IPS-20b (cell line): ENCODE data around the gene HOXB3.

ENCODE experiments used
- H3K27ac ChIP-seq: one replicate; pipeline ENCODE4 v1.5.1; 2013; ENCODE audit warnings: low read length
- H3K27me3 ChIP-seq: 2 replicates; pipeline ENCODE4 v1.6.1; 2013; ENCODE audit warnings: mild to moderate bottlenecking, low read length, inconsistent platforms; ENCODE audit not compliant: insufficient read depth
- H3K36me3 ChIP-seq: 2 replicates; pipeline ENCODE4 v1.6.1; 2013; ENCODE audit warnings: low read depth, mild to moderate bottlenecking, inconsistent platforms, low read length, moderate library complexity; ENCODE audit not compliant: insufficient read depth
- H3K4me1 ChIP-seq: 2 replicates; pipeline ENCODE4 v1.6.1; 2013; ENCODE audit warnings: mild to moderate bottlenecking, control low read depth, inconsistent platforms, low read length, moderate library complexity; ENCODE audit not compliant: insufficient read depth
- H3K4me3 ChIP-seq: 2 replicates; pipeline ENCODE4 v1.5.1; 2013; ENCODE audit warnings: mild to moderate bottlenecking, low read length, inconsistent platforms
- H3K9ac ChIP-seq: 2 replicates; pipeline ENCODE4 v1.6.1; 2013; ENCODE audit warnings: low read depth, mild to moderate bottlenecking, inconsistent platforms, low read length, moderate library complexity
- H3K9me3 ChIP-seq: 2 replicates; pipeline ENCODE4 v1.6.1; 2013; ENCODE audit warnings: mild to moderate bottlenecking, low read depth, low read length, inconsistent platforms; ENCODE audit not compliant: insufficient read depth

The HOXB3 gene

GRCh38 chr17:48589831-48590606, at the start of gene HOXB3:
Gene HOXB3, minus strand, starts transcription at chr17:48590241. Its CDS starts 37,767 bp downstream, at chr17:48552474.
- H3K27ac ChIP-seq = no peak within 1 kb of the TSS
- no peak within 1 kb of the TSS for H3K9ac ChIP-seq
- peaks cover 100% of the 10 kb centered on the region for H3K27me3 ChIP-seq
- peaks cover 3% of the 10 kb centered on the region; the same call in 1 of the 2 replicates for H3K9me3 ChIP-seq
- H3K4me1 ChIP-seq = peaks cover 4% of the 10 kb centered on the region; the same call in 1 of the 2 replicates
- H3K4me3 ChIP-seq = no peak within 1 kb of the TSS
- H3K36me3 ChIP-seq = no peaks in the 10 kb centered on the region

GRCh38 chr17:48639136-48639535, 49.1 kb upstream of the HOXB3 start:
- H3K9me3 ChIP-seq = no peaks in the 10 kb centered on the region; the same call in 1 of the 2 replicates
- H3K4me3 ChIP-seq = no peak overlapping the region
- no peaks in the 10 kb centered on the region for H3K4me1 ChIP-seq
- no peak overlapping the region for H3K9ac ChIP-seq
- peaks cover 100% of the 10 kb centered on the region for H3K27me3 ChIP-seq
- H3K36me3 ChIP-seq = no peaks in the 10 kb centered on the region
- H3K27ac ChIP-seq = no peak overlapping the region

- Histone ChIP-seq H3K9ac (no peak overlapping the region), H3K4me3 (no peak overlapping the region)
Observed at GRCh38 chr17:48637323-48638260, 47.6 kb upstream of the HOXB3 start.

DNA sequence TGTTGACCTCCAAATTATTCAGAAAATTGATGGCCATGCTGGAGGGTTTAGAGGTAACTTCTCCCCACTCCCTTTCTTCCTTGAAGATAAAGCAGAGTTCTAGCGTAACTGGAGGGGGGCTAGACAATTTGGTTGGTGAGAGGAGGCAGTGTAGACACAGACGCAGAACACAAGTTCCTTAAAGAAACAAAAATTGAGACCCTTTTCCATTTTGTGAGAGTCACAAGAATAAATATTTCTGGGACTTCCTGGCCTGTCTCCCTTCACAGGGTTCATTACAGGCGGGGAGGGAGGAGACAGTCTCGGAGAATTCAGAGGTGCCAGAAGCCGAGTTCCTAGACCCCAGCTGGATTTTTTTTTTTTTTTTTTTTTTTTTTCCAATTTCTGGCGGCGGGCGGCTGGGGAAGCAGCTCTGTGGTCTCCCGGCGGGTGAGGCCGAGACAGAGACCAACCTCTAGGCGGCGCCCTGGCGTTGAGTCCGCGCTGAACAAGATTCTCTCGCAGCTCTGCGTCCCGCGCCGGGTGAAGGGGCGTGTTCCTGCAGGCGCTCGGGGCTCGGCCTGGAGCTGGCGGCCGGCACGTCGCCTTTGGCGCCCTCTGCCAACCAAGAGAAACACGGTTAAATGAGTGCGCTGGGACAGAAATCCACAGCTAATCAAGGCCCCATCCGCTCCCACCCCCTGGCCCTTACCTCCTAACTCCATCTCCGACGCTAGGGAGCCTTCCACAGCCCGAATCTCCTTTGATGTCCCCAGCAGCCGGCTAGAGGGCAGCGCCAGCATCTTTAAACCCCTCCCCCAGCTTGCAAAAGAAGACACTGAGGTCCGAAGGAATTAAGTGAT, 46.4 kb upstream of the HOXB3 start:
- Histone ChIP-seq H3K27me3 (peaks cover 100% of the 10 kb centered on the region), H3K9me3 (peaks cover 14% of the 10 kb centered on the region; the same call in 1 of the 2 replicates), H3K4me1 (no peaks in the 10 kb centered on the region), H3K9ac (no peak overlapping the region), H3K36me3 (no peaks in the 10 kb centered on the region), H3K4me3 (no peak overlapping the region), H3K27ac (no peak overlapping the region)

More at GRCh38 chr17:48637323-48638260, 47.6 kb upstream of the HOXB3 start:
- Histone ChIP-seq H3K4me1 (no peaks in the 10 kb centered on the region), H3K27me3 (peaks cover 100% of the 10 kb centered on the region), H3K36me3 (no peaks in the 10 kb centered on the region), H3K9me3 (peaks cover 7% of the 10 kb centered on the region; the same call in 1 of the 2 replicates), H3K27ac (no peak overlapping the region)

DNA sequence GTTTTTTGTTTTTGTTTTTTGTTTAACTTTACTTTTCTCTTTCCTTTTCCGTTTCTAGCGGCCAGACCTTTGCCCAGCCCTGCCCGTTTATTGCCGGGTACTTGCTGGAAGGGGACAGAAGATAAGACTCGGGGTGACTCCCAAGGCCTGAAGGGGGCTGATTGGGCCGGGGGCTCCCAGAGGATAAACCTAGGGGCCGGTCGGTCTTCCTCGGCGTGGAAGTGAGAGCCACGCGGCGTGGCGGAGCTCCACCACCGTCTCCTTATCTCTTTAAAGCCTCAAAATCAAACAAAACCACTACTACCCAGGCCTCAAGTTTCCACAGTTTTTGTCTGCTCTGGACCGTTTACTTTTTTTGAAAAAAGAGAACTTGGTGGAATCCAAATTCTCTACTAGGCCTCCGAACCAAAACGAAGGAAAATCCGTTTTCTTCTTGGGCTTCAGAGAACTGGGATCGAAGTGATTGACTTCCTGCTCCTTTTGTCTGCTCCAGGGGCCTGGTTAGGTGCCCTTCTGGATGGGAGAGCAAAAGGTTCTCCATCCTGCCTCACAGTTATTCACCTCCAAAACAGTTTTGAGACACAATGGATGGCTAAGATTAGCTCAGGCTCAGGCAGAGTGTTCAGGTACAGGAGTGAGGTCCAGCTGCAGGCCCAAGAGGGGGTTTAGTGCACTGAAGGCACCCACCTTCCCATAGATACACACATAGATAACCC, 44.6 kb upstream of the HOXB3 start:
- no peak overlapping the region for H3K4me3 ChIP-seq
- no peaks in the 10 kb centered on the region for H3K36me3 ChIP-seq
- no peak overlapping the region for H3K9ac ChIP-seq
- peaks cover 100% of the 10 kb centered on the region for H3K27me3 ChIP-seq
- no peak overlapping the region for H3K27ac ChIP-seq
- H3K4me1 ChIP-seq = no peaks in the 10 kb centered on the region
- H3K9me3 ChIP-seq = peaks cover 16% of the 10 kb centered on the region; the same call in 1 of the 2 replicates

DNA sequence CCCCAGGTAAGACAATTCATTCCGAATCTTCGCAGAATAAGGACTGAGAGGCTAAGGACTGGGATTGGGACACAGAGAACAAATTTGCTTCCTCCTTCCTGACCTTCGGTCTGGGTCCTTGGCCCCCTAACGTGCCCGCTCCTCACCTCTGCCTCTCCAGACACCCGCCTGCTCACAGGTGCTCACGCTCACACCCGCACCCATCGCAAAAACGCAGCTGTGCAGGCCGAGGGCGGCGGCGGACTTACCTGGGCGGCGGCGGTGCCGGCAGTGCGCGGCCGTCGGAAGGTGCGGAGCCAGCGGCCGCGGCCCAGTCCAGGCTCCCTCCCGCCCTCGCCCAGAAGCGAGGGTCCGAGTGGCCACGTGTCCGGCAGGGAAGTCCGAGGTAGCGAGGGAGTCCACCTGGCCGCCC, 43.2 kb upstream of the HOXB3 start:
- no peaks in the 10 kb centered on the region for H3K36me3 ChIP-seq
- peaks cover 100% of the 10 kb centered on the region for H3K27me3 ChIP-seq
- H3K4me3 ChIP-seq = no peak overlapping the region
- H3K4me1 ChIP-seq = no peaks in the 10 kb centered on the region
- no peak overlapping the region for H3K27ac ChIP-seq
- H3K9ac ChIP-seq = no peak overlapping the region
- peaks cover 16% of the 10 kb centered on the region; the same call in 1 of the 2 replicates for H3K9me3 ChIP-seq

DNA sequence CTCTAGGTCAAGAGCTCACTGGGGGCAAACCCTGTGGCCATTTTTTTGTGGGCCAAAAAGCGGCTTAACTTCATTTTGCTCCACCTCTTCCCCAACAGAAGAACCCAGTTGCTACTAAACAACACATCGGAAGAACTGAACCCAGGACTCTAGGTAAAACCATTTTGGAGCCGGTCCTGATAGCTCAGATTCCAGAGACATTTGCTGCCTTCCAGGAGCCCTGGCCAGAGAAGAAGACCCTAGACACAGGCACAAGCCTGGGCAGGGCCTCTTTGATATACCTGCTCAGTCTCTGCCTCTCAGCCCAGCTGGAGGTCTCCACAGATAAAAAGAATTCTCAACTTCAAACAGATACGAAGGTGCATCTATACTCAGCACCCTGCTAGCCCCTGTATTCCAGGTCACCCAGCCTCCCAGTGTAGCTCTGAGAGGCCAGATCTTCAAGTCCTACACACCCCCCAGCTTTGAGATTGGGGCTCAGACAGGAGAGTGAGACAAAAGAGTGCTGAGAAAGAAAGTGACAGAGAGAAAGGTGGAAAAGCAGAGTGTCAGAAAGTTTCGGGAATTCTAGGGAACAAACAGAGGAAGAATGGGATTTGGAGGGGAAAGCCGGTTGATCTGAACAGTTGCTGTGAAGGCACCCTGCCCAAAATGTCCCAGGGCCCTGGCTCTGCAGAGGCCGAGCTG, 42.7 kb upstream of the HOXB3 start:
- Histone ChIP-seq H3K9ac (no peak overlapping the region), H3K27me3 (peaks cover 100% of the 10 kb centered on the region), H3K9me3 (peaks cover 16% of the 10 kb centered on the region; the same call in 1 of the 2 replicates), H3K36me3 (no peaks in the 10 kb centered on the region), H3K27ac (no peak overlapping the region), H3K4me1 (no peaks in the 10 kb centered on the region), H3K4me3 (no peak overlapping the region)

DNA sequence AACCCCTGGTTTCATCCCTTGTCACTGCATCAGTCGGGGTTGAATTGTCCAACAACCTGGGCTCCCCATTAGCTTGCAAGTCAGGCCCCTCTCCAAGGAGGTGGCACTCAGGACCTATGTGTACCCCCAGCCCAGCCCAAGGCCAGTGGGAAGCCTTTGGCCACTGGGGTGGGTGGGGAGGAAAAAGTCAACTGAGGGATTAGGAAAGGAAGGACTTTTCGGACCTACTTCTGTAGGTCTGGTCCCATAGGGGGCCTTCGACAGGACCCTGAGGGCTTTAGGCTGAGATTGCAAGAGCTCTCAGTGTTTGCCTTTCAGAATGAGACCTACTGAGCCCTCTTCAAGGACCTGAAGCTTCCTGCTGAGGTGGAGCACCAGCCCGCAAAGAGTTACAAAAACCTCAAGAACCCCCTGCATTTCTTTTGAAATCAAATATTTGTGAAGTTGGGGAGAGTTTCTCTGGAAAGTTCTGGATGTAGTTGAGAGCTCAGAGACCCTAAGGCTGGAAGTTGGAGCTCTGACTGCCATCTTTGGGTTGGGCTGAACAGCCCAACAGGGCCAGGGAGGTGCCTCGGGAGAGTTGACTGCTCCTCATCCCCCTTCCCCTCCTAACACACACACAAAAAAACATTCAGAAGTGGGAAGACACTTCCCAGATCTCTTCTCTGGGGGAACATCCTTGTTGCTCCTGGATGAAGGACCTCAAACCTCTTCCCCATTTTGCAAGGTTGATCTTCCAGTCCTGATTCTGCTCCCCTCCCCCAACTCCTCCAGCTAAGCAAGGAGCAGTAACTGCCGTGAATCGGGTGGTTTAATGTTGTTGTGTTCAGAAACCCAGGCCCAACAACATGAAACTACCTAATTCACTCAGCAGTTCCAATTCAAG, 41.9 kb upstream of the HOXB3 start:
- peaks cover 100% of the 10 kb centered on the region for H3K27me3 ChIP-seq
- H3K4me3 ChIP-seq = no peak overlapping the region
- H3K36me3 ChIP-seq = no peaks in the 10 kb centered on the region
- no peak overlapping the region for H3K27ac ChIP-seq
- no peak overlapping the region for H3K9ac ChIP-seq
- peaks cover 16% of the 10 kb centered on the region; the same call in 1 of the 2 replicates for H3K9me3 ChIP-seq
- H3K4me1 ChIP-seq = no peaks in the 10 kb centered on the region

DNA sequence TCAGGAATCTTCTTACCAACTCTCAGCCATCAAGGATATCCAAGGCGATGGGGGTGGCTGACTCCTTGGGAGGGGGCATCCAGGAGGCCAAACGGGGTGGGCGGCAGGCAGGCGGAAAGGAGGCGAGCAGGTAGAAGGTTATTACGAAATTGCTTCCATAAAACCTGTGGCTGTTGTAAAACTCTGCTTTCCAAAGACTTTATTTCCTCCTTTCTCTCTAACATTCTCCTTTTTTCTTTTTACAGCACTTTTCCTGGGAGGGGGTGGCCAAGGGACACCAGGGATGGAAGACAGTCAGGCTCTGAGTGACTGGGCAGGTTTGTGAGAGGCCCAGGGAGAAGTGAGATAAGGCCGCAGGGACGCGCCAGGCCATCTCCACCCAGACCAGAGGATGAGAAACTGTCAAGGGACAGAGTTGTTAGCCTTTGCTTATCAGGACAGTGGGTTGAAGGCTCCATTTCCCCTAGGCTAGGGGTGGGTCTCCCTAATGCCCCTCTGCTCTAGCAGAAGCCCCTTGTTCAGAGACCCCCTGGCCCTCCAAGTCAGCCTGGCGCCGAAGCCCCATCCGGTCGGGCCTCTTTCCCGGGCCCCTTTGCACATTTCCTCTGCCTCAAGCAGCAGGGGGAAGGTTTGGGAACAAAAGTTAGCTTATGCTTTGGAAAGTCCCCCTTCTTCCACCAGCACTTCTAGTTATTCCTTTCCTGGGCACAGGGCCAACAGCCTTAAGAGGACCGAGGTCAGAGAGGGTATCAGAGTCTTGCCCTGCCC, 41.1 kb upstream of the HOXB3 start:
- Histone ChIP-seq H3K9me3 (peaks cover 16% of the 10 kb centered on the region; the same call in 1 of the 2 replicates), H3K36me3 (no peaks in the 10 kb centered on the region), H3K4me3 (no peak overlapping the region), H3K27me3 (peaks cover 100% of the 10 kb centered on the region), H3K4me1 (no peaks in the 10 kb centered on the region), H3K27ac (no peak overlapping the region), H3K9ac (no peak overlapping the region)
